Measurements from ENCODE around the gene FRZB.

DNA sequence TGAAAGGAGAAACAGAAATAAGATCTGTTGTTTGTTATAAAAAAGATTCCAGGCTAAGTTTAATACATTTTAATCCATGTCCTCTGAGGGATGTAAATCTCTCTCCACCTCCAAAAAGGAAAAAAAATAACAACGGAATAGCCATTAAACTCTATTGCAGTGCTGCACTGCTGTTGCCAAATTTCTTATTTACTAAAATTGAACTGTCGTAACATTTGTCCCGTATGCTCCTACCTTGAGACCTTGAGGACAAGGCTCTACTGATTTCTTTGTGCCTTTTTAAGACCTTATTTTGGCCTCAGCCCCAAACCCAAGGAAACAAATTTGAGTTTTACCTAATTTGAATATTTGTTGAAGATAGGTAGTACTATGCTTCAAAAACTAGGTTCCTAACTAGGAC lies 56.4 kb downstream of the FRZB start:
- TF ChIP-seq POLR2A (IDR thresholded peaks at IDR 0.05; ENCODE audit: low read depth, low read length) = no peak
- no peak for TF ChIP-seq POLR2AphosphoS5 (IDR thresholded peaks at IDR 0.05; ENCODE audit: low read depth, low read length)

All from GM12892 (cell line).